ENCODE data around the gene SERPINB6. TPM values are rescaled to one million over a fixed set of nuclear protein-coding genes. Genes with fewer than 3 reads are reported as not detected.

The SERPINB6 gene
- total RNA-seq, 2 experiments from 2014 or later = 13.2 TPM; not detected in 1

GRCh38 chr6:2957696-2958330, 13.6 kb downstream of the SERPINB6 start:
- no peak overlapping the region for H3K4me2 ChIP-seq (ENCODE audit: low read length)
- no peaks in the 10 kb centered on the region for H3K36me3 ChIP-seq (ENCODE audit: insufficient read depth, low read length)
- TF ChIP-seq EZH2phosphoT487 (IDR thresholded peaks at IDR 0.05; ENCODE audit: borderline replicate concordance, low read depth, low read length) = no peak
- TF ChIP-seq CTCF (conservative IDR thresholded peaks at IDR 0.05; ENCODE audit: low read length) = no peak
- no peak overlapping the region for H3K27ac ChIP-seq (ENCODE audit: low read depth, low read length, poor library complexity, severe bottlenecking)
- CTCF ChIA-PET (ENCODE audit: unreplicated experiment) = no interaction called here
- H3K9me3 ChIP-seq (ENCODE audit: low read length) = no peaks in the 10 kb centered on the region
- no peak overlapping the region for H2AFZ ChIP-seq (ENCODE audit: low read length)
- no peak overlapping the region for H3K4me3 ChIP-seq (ENCODE audit: low read depth, low read length, poor library complexity, severe bottlenecking)
- DNase-seq (ENCODE audit: low spot score) = no peak
- BruUV-seq (replicated peaks) = no TSS peak
- POLR2A ChIA-PET = interaction anchor here (0.8 kb wide), 1 partner anchor 11 kb away, joined by 5 read pairs; no protein-coding TSS in a partner anchor
- no peaks in the 10 kb centered on the region for H3K9me2 ChIP-seq (ENCODE audit: insufficient read depth, low read length)
- intact Hi-C loops (cut with micrococcal nuclease; ENCODE audit: unreplicated experiment) = no loop called here
- no peaks in the 10 kb centered on the region for H3K79me2 ChIP-seq (ENCODE audit: insufficient read depth, low read depth, low read length)
- no peaks in the 10 kb centered on the region for H4K20me1 ChIP-seq (ENCODE audit: insufficient read depth, low read length)
- peaks cover 3% of the 10 kb centered on the region for H3K4me1 ChIP-seq (ENCODE audit: insufficient read depth, low read length, poor library complexity, severe bottlenecking)

GRCh38 chr6:2956930-2957685, 14.3 kb downstream of the SERPINB6 start:
- Histone ChIP-seq H3K79me2 (ENCODE audit: insufficient read depth, low read depth, low read length) (no peaks in the 10 kb centered on the region), H3K9me3 (ENCODE audit: low read length) (no peaks in the 10 kb centered on the region), H3K4me1 (ENCODE audit: insufficient read depth, low read length, poor library complexity, severe bottlenecking) (peaks cover 10% of the 10 kb centered on the region), H3K36me3 (ENCODE audit: insufficient read depth, low read length) (no peaks in the 10 kb centered on the region), H3K4me2 (ENCODE audit: low read length) (no peak overlapping the region), H3K4me3 (ENCODE audit: low read depth, low read length, poor library complexity, severe bottlenecking) (no peak overlapping the region), H3K9me2 (ENCODE audit: insufficient read depth, low read length) (no peaks in the 10 kb centered on the region), H4K20me1 (ENCODE audit: insufficient read depth, low read length) (no peaks in the 10 kb centered on the region), H2AFZ (ENCODE audit: low read length) (no peak overlapping the region), H3K27ac (ENCODE audit: low read depth, low read length, poor library complexity, severe bottlenecking) (no peak overlapping the region)
- ChIA-PET POLR2A (interaction anchor here (0.8 kb wide), 1 partner anchor 10 kb away, joined by 5 read pairs; no protein-coding TSS in a partner anchor), CTCF (ENCODE audit: unreplicated experiment) (no interaction called here)
- intact Hi-C loops (cut with micrococcal nuclease; ENCODE audit: unreplicated experiment) = no loop called here
- BruUV-seq (replicated peaks) = no TSS peak
- no peak for DNase-seq (ENCODE audit: low spot score)
- TF ChIP-seq CTCF (conservative IDR thresholded peaks at IDR 0.05; ENCODE audit: low read length) = no peak
- TF ChIP-seq EZH2phosphoT487 (IDR thresholded peaks at IDR 0.05; ENCODE audit: borderline replicate concordance, low read depth, low read length) = no peak

Data from OCI-LY7 (cell line).